Left ventricle myocardium inferior (tissue), 1 donor: ENCODE measurements around the gene TBX6. TPM values are rescaled to one million over a fixed set of nuclear protein-coding genes. Genes with fewer than 3 reads are reported as not detected.

Experiments used
- DNase-seq: peaks from one replicate; pipeline ENCODE4 v3.0.0-alpha.2; 2020
- H3K27ac ChIP-seq: fragments of 200-600 bp; replicated peaks from 2 replicates; pipeline ENCODE4 v1.8.0; 2021
- H3K27me3 ChIP-seq: fragments of 200-600 bp; 2 replicates; pipeline ENCODE4 v1.8.0; 2021; ENCODE audit warnings: low read depth
- H3K36me3 ChIP-seq: fragments of 200-600 bp; 2 replicates; pipeline ENCODE4 v1.8.0; 2021
- H3K4me1 ChIP-seq: fragments of 200-600 bp; 2 replicates; pipeline ENCODE4 v1.8.0; 2021
- H3K4me3 ChIP-seq: fragments of 200-600 bp; 2 replicates; pipeline ENCODE4 v1.8.0; 2021; ENCODE audit warnings: mild to moderate bottlenecking, moderate library complexity
- H3K9me3 ChIP-seq: fragments of 200-600 bp; replicated peaks from 2 replicates; pipeline ENCODE4 v1.8.0; 2021
- intact Hi-C: fragments of 100-400 bp; cut with micrococcal nuclease; formaldehyde crosslinking; loops from one replicate; pipeline ENCODE4 v1.11.0; 2022
- total RNA-seq: library from RNA; stranded (reverse); fragmentation: NEBNext Ultra II Directional; extraction: Animal tissue kit (Norgen Biotek cat#: 25700); gene quantifications from one replicate; pipeline ENCODE4 v1.2.1, GENCODE V29; 2021
- TF ChIP-seq, protein P1 (sequence below): fragments of 200-600 bp; IDR thresholded peaks from 2 replicates; pipeline ENCODE4 v1.8.0; 2021; ENCODE audit warnings: antibody characterized with exemption, mild to moderate bottlenecking, borderline replicate concordance
- donor health status: DM: no; HTN: yes; CAD: no; lungs with severe emphysema.

TBX6 gene
- total RNA-seq, 1 donor from 2014 or later = 1.0 TPM

DNA sequence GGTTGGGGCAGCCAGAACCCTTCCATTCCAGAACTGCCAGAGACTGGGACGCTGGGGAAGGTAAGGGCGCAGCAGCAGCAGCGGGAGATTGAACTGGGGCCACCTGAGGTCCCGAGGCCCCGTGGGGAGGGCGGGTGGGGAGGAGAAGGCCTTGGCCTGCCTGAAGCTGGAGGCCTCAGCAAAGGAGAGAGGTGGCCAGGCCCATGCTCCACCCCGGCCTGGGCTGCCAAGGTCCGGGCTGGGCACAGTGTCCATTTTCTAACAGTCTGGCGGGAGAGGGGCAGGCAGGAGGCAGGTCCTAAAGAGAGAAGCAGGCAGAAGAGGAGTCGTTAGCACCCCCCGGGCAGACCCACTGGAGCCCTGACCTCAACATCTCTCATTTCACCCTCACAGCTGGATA lies 22.7 kb upstream of the TBX6 start:
- Histone ChIP-seq H3K36me3 (peaks cover 89% of the 10 kb centered on the region), H3K27me3 (no peaks in the 10 kb centered on the region), H3K4me3 (no peak overlapping the region), H3K4me1 (peaks cover 10% of the 10 kb centered on the region), H3K27ac (no peak overlapping the region), H3K9me3 (no peaks in the 10 kb centered on the region)
- TF ChIP-seq, protein P1, sequence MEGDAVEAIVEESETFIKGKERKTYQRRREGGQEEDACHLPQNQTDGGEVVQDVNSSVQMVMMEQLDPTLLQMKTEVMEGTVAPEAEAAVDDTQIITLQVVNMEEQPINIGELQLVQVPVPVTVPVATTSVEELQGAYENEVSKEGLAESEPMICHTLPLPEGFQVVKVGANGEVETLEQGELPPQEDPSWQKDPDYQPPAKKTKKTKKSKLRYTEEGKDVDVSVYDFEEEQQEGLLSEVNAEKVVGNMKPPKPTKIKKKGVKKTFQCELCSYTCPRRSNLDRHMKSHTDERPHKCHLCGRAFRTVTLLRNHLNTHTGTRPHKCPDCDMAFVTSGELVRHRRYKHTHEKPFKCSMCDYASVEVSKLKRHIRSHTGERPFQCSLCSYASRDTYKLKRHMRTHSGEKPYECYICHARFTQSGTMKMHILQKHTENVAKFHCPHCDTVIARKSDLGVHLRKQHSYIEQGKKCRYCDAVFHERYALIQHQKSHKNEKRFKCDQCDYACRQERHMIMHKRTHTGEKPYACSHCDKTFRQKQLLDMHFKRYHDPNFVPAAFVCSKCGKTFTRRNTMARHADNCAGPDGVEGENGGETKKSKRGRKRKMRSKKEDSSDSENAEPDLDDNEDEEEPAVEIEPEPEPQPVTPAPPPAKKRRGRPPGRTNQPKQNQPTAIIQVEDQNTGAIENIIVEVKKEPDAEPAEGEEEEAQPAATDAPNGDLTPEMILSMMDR = no peak
- intact Hi-C loops = no loop called here
- DNase-seq = no peak

DNA sequence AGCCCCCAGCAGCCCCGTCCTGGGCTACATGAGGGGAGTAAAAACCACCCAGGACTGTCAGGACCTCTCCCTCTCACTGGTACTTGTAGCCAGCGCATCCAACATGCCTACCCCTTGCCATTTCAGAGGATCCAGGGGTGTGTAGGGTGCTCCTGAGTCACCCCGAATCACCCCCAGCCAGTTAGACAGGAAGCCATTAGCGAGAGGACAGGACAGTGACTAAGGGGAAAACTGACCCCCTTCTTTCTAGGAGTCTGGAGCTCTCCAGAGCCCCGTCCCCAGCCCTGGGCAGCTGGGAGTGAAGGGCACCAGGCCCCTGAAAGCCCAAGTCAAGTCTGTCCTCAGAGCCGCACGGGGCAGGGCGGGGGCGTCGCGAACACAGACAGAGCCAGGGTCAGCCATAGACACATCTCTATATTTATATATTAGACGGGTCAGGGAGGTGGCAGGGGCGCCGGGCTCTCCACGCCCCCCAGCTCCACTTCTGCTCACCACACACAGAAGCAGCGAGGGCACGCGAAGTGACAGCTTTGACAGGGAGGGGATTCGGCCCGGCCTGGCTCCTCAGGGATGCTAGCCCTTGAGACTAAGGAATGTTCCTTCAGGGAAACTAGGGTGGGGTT lies 22.1 kb upstream of the TBX6 start:
- Histone ChIP-seq H3K4me3 (no peak overlapping the region), H3K9me3 (no peaks in the 10 kb centered on the region), H3K27ac (no peak overlapping the region), H3K36me3 (peaks cover 89% of the 10 kb centered on the region), H3K27me3 (no peaks in the 10 kb centered on the region), H3K4me1 (peaks cover 9% of the 10 kb centered on the region)
- intact Hi-C loops = no loop called here
- TF ChIP-seq, protein P1 = no peak
- no peak for DNase-seq

- Histone ChIP-seq H3K27ac (no peak within 1 kb of the TSS), H3K36me3 (peaks cover 89% of the 10 kb centered on the region), H3K9me3 (no peaks in the 10 kb centered on the region), H3K4me1 (peaks cover 9% of the 10 kb centered on the region), H3K27me3 (no peaks in the 10 kb centered on the region), H3K4me3 (no peak within 1 kb of the TSS)
- TF ChIP-seq, protein P1 = no peak
- intact Hi-C loops = no loop called here
- DNase-seq = peak; percentile 56
Observed at GRCh38 chr16:30113031-30113710, 21.4 kb upstream of the TBX6 start, which contains the start of gene GDPD3. TSS of gene GDPD3 (minus strand) at chr16:30113537. CDS start at chr16:30113478, 59 bp downstream.

- TF ChIP-seq, protein P1 = peak; percentile 63
- no peak overlapping the region for H3K27ac ChIP-seq
- H3K9me3 ChIP-seq = no peaks in the 10 kb centered on the region
- H3K27me3 ChIP-seq = no peaks in the 10 kb centered on the region
- peaks cover 9% of the 10 kb centered on the region for H3K4me1 ChIP-seq
- H3K4me3 ChIP-seq = no peak overlapping the region
- DNase-seq = peak; percentile 62
- intact Hi-C loops = no loop called here
- peaks cover 89% of the 10 kb centered on the region for H3K36me3 ChIP-seq
Observed at GRCh38 chr16:30112197-30113030, 20.7 kb upstream of the TBX6 start.

DNA sequence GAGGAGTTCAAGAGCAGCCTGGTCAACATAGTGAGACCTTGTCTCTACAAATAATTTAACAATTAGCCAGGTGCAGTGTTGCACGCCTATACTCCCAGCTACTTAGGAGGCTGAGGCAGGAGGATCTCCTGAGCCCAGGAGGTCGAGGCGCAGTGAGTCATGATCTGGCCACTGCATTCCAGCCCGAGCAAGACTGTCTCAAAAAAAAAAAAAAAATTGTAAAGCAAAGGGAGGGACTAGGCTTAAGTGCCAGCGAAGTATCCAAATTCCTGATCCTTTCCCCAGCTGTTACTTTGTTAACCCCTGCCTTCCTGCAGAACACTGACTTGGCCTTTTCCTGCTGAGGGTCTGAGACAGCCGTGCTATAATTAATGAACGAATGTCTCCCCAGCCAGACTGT lies 18.9 kb upstream of the TBX6 start:
- Histone ChIP-seq H3K27me3 (no peaks in the 10 kb centered on the region), H3K36me3 (peaks cover 86% of the 10 kb centered on the region), H3K4me3 (no peak overlapping the region), H3K9me3 (no peaks in the 10 kb centered on the region), H3K4me1 (peaks cover 9% of the 10 kb centered on the region), H3K27ac (no peak overlapping the region)
- intact Hi-C loops = no loop called here
- DNase-seq = no peak
- TF ChIP-seq, protein P1 = no peak
